ENCODE measurements around the gene PCTP.

The PCTP gene

DNA sequence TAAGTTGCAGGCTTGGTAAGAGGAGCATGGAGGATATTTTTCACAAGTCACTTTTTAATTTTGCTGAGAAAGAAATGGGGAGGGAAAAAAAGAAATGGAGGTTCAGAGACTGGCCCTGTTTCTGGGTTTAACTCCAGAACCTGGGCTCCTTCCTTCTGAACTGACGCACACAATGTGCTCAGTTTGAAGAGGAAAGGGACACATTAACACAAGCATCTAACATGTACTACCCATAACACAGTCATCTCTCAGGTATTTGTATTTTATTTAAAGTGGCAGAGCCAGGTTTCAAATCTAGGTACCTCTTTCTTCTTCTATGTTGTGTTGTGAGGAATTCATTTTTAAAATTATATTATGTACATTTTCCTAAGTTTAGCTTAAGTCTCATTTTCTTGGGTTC, 22.9 kb upstream of the PCTP start:
- no peak for DNase-seq (ENCODE audit: low read depth)

DNA sequence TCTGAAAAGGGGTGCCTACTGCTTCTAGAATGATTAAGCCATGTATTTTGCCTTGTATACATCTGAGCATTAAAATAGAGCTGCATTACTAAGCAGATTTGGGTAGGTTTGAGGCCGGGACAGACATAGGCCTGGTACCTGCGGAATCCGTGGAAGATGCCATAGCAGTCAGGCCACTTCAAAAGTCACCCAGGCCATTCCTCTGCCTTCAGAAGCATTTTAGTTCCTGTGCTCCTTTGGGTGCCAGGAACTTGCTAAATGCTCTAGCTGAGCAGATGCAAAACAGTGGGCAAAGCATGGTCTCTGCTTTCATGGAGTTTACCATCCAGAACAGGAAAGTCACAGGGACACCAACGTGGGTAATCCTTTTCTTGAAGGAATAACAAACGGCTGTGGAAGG, 22.5 kb upstream of the PCTP start:
- DNase-seq (ENCODE audit: low read depth) = no peak

DNA sequence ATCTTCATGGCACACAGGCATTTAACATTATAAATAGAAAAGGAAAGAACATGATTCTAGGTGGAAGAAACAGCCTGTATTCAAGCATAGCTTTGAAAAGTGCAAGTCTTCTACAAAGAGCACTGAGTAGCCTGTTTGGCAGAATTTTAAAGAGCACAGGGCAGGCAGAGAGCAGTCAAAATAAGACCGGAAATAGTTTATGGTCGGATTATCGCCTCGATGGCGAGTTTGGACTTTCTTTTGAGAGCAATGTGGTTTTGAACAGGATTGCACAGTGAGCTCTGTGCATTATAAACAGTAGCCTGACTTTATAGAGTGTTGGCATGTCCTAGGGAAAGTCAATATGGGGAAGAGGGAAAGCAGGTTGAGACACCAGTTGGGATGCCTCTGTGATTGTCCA, 22.0 kb upstream of the PCTP start:
- DNase-seq (ENCODE audit: low read depth) = no peak

DNA sequence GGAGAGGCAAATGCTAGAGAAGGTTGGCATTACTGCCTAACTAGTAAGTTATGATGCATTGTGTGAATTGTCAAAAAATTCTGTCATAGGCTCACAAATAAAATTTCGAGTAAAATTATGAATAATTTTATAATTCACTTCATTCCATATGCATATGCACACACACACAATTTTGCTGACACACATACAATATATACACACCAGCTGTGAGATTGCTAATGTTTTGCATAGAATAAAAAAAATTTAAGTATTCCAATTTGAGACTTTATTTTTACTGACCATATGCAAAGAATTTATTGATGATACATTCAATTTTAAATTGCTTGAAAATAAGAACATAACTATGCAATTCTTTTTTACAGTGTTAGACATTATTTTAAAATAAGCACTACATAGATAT, 21.4 kb upstream of the PCTP start:
- no peak for DNase-seq (ENCODE audit: low read depth)

DNA sequence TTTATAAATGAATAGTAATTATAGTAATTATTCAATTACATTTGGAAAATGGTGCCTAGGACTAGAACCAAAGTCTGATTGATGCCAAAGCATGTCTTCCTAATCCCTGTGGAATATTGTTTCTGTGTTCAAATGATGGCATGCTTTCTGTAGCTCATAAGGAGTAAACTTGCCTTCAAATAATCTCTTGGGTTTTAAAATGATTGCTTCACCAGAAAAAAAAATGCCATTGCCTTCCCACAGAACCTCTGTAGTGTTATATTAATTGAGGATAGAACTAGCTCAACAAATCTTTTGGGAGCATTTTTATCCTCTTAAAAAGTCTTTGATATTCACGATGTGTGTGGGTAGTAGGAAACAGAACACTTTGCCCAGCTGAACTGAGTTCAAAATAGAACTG, 20.5 kb upstream of the PCTP start:
- no peak for DNase-seq (ENCODE audit: low read depth)

DNA sequence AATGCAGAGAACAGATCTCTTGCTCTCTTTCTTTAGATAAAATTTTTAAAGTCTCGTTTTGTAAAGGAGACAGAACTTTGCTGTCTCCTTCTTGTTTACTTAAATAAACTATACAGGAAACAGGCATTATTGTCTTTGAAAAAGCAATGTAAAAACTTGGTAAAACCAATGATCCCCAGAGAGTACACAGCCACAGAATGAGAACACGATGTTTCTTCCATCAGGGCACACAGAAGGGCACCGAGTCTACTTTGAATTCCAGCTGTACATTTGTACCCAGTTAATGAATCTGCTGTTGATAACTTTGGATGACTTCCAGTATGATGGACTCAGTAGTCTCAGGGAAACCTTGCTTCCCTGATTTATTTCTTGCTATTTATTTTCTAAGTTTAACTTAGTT, 20.0 kb upstream of the PCTP start:
- no peak for DNase-seq (ENCODE audit: low read depth)

DNA sequence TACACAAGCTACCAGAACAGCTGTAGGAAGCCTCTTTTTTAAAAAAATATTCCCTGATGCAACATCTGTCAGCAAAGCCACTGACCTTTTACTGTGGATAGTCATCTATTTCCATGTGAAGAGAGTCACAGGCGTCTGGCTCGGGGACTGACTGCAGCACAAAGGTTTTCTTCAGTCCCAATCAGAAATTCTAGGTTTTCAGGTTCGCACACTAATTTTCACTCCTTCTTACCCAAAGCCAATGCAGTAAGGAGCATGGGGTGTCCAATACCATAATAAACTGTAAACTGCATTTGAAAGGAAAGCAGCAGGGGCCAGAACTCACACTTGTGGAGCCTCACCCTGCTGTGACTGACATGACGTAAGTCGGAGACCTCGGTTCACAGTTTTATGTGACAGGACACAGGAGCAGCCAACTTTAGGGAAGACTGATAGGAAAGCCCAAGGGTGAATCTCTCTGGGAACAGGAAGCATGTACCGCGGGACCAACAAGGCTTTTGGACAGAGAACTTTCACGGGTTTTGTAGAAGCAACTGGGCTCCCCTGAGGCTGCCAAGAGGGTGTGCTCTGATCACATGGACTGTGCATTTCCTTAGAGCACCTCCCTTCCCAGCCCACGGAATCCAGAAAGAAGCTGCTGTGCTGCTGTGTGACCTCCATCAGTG, 19.1 kb upstream of the PCTP start:
- no peak for DNase-seq (ENCODE audit: low read depth)

DNA sequence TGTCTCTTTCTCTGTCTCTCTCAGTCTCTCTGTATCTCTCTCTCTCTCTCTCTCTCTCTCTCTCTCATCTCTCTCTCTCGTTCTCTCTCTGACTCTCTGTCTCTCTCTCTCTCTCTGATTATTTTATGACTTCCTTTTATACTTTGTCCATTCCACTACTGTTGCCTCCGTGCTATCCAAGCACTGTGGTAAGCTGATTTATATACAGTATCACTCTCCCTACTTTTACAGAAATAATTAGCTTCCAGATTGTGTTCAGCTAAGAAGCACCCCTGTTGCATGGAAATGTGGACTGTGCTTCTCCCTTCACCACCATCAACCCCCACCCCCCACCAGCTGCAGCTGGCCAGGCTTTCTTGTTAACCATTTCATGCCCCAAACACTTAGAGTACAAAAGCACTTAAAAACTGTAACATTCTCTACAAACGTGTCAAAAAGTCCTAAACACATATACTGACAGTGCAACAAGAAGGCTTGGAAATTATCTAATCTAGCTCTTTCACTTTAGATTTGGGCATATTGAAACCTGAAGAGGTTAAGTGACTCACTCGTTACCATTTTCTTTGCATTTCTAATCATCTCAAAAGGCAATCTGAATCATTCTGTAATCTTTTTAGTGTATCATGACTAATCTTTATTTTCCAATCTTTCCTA, 16.6 kb upstream of the PCTP start:
- DNase-seq (ENCODE audit: low read depth) = peak; percentile 46

DNA sequence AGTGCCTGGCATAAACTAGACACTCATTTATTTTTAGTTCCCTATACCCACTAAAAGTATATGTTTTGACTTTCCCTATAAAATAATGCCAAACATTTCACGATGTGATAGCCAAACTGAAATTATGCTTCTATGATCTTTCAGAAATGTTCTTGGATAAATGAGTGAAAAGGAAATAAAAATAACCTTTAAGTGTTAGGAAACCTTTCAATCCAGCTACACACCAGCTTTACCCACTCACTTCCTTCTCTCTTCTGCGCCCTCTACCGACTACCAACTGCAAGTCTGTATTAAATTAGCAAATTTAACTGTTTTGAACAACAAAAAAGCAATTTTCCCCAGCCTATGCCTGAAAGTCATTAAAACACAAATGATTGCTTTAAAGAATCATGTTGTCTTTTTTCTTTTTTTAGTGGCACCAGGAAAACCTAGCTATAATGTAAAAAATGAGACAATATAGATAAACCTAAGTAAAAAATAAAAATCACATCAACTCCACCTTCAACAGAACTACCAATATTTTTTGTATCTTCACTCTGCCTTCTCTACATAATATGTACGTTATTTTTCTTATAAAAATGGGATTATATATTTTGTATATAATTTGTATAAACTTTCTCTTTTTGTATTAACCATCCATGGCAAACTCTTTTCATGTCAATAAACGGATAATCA, 15.0 kb upstream of the PCTP start:
- peak; percentile 71 for DNase-seq (ENCODE audit: low read depth)

DNA sequence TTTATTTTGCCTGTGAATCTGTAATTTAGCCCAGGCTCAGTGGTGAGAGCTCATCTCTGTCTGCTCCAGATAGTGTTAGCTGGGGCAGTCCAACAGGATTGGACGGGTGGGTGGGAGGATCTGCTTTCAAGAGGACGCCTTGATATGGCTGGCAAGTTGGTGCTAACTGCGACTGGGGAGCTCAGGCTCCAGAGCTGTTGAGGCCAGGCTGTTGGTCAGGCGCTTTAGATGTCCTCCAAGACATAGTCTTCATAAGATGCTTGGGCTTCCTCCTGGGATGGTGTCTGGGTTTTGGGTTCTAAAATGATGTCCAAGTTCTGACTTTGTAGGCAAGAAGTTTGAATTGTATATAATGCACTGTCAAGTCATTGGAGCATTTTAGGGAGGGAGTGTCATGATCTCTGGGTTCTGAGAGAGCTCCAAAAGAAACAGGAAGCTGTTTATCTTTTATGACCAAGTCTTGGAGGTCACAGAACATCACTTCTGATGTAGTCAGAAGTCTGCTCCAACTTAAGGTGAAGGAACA, 12.8 kb upstream of the PCTP start:
- DNase-seq (ENCODE audit: low read depth) = no peak

DNA sequence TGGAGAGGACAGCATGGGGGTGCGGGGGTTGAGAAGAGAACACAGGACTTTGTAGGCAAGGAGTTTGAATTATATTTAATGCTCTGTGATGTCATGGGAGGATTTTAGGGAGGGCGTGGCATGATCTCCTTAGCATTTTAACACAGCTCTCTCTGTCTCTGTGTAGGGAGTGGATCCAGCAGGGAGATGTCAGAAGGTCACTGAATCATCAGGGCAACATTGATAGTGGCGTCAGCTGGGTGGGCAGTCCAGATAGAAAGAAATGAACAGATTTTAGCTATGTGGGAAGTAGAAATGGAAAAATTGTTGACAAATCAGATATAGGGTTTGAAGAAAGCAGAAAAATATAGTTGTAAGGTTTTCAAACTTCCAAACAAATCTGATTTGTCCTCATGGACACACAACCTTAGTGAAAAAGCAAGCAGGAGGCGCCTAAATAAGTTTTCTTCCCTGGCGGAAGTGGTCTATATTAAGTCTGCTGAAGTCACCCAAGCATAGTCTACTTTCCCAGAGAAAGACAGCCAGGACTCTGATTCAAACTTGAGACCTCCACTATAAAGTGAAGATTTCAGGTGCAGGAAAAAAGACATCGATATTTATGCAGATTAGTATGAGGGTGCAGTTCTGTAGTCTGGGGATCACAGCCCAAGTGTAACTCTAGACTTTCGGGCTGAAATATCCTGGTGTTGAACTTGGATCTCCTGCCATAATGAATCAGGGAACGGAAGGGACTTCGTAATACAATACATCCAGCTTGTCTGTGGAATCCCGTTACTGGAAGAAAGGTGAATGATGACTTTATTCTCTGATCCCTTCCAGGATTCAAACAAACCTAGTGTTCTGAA, 10.1 kb upstream of the PCTP start:
- no peak for DNase-seq (ENCODE audit: low read depth)

DNA sequence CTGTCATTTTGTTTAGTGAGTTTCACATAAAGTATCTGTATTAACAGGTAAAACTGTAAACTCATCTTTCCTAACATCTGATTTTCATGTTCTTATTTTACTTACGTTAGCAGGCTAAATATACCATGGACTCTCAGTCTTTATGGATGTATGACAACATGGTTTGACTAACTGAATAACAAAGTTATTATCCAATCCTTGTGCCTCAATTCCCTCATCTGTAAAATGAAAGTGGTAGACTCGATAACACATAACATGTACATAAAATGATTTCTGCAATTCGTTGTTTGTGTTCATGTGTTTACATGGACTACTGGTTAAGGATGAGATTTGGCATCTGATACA, 9.5 kb upstream of the PCTP start:
- no peak for DNase-seq (ENCODE audit: low read depth)

DNA sequence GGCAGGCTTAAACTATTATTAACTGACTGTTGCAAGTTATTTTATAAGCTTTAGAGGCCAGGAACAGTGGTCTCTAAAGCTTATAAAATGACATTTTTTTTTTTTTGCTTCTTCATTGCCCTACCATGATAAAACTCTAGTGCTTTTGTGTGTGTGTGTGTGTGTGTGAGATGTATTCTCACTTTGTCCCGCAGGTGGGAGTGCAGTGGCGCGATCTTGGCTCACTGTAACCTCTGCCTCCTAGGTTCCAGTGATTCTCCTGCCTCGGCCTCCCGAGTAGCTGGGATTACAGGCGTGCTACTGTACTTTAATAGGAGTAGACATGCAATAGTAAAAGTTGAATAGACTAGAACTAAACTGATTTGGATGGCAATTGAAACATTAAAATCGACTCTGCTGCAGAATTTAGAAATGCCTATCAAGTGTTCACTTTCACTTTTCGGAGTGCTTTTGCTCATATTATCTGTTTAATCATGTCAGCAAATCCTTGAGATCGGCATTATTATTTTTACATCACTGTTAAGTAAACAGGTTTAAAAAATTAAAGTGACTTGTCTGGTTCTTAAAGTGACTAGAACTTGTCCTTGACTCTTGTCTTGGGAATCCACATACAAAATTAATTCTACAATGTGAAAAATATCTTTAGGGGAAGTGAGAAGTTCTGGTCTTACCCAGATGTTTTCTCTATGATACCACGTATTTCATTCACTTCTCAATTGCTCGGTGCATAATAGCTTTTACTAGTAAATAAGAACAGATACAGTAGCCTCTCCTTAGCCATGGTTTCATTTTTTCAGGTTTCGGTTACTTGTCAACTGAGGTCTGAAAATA, 8.4 kb upstream of the PCTP start:
- DNase-seq (ENCODE audit: low read depth) = no peak

DNA sequence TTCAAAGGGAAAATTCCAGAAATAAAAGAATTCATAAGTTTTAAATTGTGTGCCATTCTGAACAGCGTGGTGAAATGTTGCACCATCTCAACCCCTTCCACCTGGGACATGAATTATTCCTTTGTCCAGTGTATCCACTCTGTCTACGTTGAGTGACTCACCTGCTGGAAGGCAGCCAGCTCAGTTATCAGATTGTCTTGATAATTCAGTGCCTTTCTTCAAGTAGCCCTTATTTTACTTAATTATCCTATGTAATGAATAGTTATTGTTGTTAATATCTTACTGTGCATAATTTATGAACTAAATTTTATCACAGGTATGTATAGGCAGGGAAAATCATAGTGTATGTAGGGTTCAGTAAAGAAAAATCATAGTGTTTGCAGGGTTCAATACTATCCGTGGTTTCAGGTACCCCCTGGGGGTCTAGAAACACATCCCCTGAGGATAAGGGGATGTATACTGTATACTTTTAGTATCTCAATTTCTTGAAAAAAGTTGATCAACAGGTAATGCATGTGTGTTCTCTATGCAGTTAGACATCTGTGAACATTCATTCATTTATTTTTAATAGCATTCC, 7.7 kb upstream of the PCTP start:
- peak; percentile 38 for DNase-seq (ENCODE audit: low read depth)

DNA sequence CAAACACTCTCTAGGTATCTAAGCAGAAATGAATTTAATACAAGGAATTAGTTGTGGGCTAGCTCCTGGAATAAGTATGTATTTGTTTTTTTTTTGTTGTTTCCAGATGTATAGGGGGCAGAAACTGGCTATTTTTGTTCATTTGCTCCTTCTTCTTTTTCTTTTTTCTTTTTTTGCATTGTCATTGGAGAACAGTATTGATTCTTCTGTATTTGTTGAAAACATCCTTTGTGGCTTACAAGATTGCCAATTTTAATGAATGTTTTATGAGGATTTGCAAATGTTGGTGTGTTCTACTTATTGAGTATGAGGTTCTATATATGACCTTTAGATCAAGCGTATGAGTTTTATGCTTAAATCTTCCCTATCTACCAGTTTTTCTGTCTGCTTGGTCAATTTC, 5.6 kb upstream of the PCTP start:
- DNase-seq (ENCODE audit: low read depth) = no peak

DNA sequence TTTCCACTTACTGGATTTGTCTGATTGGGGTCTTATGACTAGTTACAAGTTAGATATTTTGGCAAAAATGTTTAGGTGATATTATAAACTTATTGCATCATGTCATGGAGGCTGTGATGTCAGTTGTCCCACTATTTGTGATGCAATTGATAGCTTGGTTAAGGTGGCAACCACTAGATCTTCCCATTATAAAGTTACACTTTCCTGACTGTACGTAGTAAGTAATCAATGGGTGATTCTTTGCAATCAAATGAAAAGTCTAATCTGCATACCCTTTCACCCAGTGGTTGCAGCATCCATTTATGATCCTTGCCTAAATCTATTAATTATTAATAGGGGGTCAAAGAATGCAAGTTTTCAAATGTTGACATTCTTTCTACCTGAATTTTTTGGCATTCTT, 4.4 kb upstream of the PCTP start:
- no peak for DNase-seq (ENCODE audit: low read depth)

DNA sequence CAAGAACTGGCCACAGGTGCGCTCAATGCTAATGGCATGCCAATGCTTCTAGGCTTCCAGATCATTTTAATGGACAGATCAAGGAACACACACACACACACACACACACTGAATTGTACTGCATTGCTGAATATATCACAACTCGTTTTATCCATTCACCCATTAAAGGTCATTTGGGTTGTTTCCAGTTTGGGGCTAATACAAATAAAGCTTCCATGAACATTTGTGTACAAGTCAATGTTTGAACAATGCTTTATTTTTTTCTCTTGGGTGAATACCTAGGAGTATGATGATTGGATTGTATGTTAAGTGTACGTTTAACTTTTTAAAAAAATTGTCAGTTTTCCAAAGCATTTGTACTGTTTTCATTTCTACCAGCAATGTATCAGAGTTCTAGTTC, 3.6 kb upstream of the PCTP start:
- no peak for DNase-seq (ENCODE audit: low read depth)

DNA sequence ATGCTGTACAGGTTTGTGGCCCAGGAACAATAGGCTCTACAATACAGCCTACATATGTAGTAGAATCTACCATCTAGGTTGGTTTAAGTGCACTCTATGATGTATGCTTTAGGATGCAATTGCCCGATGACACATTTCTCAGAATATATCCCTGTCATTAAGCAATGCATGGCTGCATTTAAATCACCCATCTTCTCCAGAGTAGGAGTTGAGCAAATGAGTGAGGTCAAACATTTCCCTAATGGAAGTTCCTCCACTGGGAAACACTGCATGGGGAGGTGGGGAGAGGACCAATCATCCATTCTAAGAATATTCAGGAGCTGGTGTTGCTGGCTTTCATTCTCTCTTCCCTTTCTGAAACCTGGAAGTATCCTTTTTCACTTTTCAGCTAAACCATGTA, 2.0 kb upstream of the PCTP start:
- DNase-seq (ENCODE audit: low read depth) = no peak

DNA sequence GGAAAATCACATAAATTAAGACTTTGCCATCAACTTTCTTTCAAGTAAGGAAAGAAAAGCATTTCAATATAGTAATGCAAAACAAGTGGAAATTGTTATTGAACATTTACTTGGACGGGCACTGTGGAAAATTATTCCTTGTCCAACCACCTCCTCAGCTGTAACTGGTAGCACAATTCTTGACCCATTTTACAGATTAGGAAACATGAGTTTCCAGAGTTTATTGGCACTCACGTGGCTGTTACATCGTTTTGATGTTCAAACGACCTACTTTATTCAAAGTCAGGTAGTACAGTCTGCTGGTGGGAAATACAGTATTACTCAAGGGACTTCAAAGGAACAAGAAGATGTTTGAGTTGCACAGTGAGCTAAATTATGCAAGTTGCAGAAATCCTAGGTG, 866 bp upstream of the PCTP start:
- DNase-seq (ENCODE audit: low read depth) = no peak

DNA sequence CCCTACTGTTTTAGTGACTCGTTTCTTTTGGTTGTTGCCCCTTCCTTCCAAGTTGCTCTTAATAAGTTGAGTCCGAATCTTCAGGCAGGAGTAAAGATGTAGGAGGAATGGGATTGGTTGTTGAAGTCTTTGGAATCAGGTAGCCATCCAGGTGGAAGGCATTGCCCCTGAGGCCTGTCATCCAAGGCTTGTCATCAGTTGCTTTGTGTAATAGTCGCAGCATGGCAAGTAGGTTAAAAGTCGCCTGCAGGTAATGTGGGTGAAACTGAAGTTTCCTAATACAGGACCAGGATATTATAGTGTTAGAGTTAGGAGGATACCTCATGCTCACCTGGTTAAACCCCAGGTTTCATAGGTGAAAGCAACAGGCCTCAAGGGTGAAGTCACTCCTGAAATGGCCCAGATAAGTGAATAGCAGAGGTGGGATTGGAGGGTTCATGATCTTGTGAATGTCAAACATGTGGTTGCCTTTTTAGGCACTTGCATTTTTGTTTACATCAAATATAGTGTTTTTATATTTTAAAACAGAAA, 934 bp downstream of the PCTP start:
- DNase-seq (ENCODE audit: low read depth) = no peak

DNA sequence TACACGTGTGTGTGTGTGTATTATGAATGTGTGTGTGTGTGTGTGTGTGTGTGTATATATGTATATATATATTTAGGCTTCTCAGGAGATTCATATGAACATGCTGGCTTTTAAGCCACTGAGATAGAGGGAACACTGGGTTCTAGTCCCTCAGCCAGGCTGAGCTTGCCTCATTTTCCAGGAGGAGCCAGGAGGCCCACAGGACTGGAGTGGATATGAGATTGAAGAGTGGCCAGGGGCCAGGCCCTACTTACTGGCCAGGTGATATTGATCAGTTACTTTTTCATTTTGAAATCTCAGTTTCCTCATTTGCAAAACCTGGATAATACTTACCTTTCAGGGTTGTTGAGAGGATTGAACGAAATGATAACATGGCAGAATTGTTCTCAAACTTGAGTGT, 5.8 kb downstream of the PCTP start:
- DNase-seq (ENCODE audit: low read depth) = no peak
